HUES48 (cell line): ENCODE results near the gene PLEKHF1.

Experiments used
- H3K27ac ChIP-seq: one replicate; pipeline ENCODE4 v1.7.0; 2013; ENCODE audit warnings: low read depth, low read length, inconsistent platforms
- H3K27me3 ChIP-seq: 2 replicates; pipeline ENCODE4 v1.6.1; 2013; ENCODE audit warnings: mild to moderate bottlenecking, low read length; ENCODE audit not compliant: control insufficient read depth, insufficient read depth
- H3K36me3 ChIP-seq: 2 replicates; pipeline ENCODE4 v1.6.1; 2013; ENCODE audit warnings: low read length; ENCODE audit not compliant: control insufficient read depth, insufficient read depth
- H3K4me1 ChIP-seq: 2 replicates; pipeline ENCODE4 v1.6.1; 2013; ENCODE audit warnings: mild to moderate bottlenecking, low read length; ENCODE audit not compliant: control insufficient read depth, insufficient read depth
- H3K4me3 ChIP-seq: 2 replicates; pipeline ENCODE4 v1.5.1; 2013; ENCODE audit warnings: mild to moderate bottlenecking, low read depth, low read length
- H3K9ac ChIP-seq: 2 replicates; pipeline ENCODE4 v1.6.1; 2013; ENCODE audit warnings: mild to moderate bottlenecking, low read depth, low read length, moderate library complexity
- H3K9me3 ChIP-seq: 2 replicates; pipeline ENCODE4 v1.6.1; 2013; ENCODE audit warnings: low read length; ENCODE audit not compliant: control insufficient read depth, insufficient read depth

Gene PLEKHF1

GRCh38 chr19:29681422-29682235, 16.4 kb downstream of the PLEKHF1 start:
- H3K27ac ChIP-seq: no peak overlapping the region
- H3K36me3 ChIP-seq: no peaks in the 10 kb centered on the region
- H3K9ac ChIP-seq: no peak overlapping the region
- H3K27me3 ChIP-seq: no peaks in the 10 kb centered on the region
- H3K9me3 ChIP-seq: no peaks in the 10 kb centered on the region
- H3K4me3 ChIP-seq: no peak overlapping the region
- no peaks in the 10 kb centered on the region; the same call in 1 of the 2 replicates for H3K4me1 ChIP-seq

GRCh38 chr19:29682236-29682895, 17.1 kb downstream of the PLEKHF1 start:
- Histone ChIP-seq H3K27me3 (no peaks in the 10 kb centered on the region), H3K4me1 (no peaks in the 10 kb centered on the region; the same call in 1 of the 2 replicates), H3K36me3 (no peaks in the 10 kb centered on the region), H3K9me3 (no peaks in the 10 kb centered on the region), H3K27ac (no peak overlapping the region), H3K4me3 (no peak overlapping the region), H3K9ac (no peak overlapping the region)

GRCh38 chr19:29683009-29683408, 17.7 kb downstream of the PLEKHF1 start:
- H3K9me3 ChIP-seq: no peaks in the 10 kb centered on the region
- H3K4me3 ChIP-seq: no peak overlapping the region
- no peak overlapping the region for H3K9ac ChIP-seq
- no peaks in the 10 kb centered on the region for H3K36me3 ChIP-seq
- no peak overlapping the region for H3K27ac ChIP-seq
- H3K27me3 ChIP-seq: no peaks in the 10 kb centered on the region
- no peaks in the 10 kb centered on the region; the same call in 1 of the 2 replicates for H3K4me1 ChIP-seq

GRCh38 chr19:29685326-29685725, 20.1 kb downstream of the PLEKHF1 start:
- no peaks in the 10 kb centered on the region for H3K9me3 ChIP-seq
- no peak overlapping the region for H3K27ac ChIP-seq
- no peak overlapping the region for H3K4me3 ChIP-seq
- no peaks in the 10 kb centered on the region for H3K36me3 ChIP-seq
- no peaks in the 10 kb centered on the region; the same call in 1 of the 2 replicates for H3K4me1 ChIP-seq
- H3K27me3 ChIP-seq: no peaks in the 10 kb centered on the region
- no peak overlapping the region for H3K9ac ChIP-seq

- Histone ChIP-seq H3K9me3 (peaks cover 3% of the 10 kb centered on the region; the same call in 1 of the 2 replicates), H3K4me3 (no peak overlapping the region), H3K36me3 (no peaks in the 10 kb centered on the region), H3K27ac (no peak overlapping the region), H3K9ac (no peak overlapping the region), H3K4me1 (no peaks in the 10 kb centered on the region; the same call in 1 of the 2 replicates), H3K27me3 (no peaks in the 10 kb centered on the region)
Observed at GRCh38 chr19:29686285-29686805, 21.1 kb downstream of the PLEKHF1 start.

GRCh38 chr19:29687244-29687896, 22.1 kb downstream of the PLEKHF1 start:
- Histone ChIP-seq H3K9ac (no peak overlapping the region), H3K27ac (no peak overlapping the region), H3K36me3 (no peaks in the 10 kb centered on the region)

GRCh38 chr19:29687897-29688728, 22.9 kb downstream of the PLEKHF1 start:
- H3K4me1 ChIP-seq: no peaks in the 10 kb centered on the region; the same call in 1 of the 2 replicates
- no peaks in the 10 kb centered on the region for H3K36me3 ChIP-seq
- H3K4me3 ChIP-seq: no peak overlapping the region
- no peak overlapping the region for H3K9ac ChIP-seq
- H3K9me3 ChIP-seq: peaks cover 3% of the 10 kb centered on the region; the same call in 1 of the 2 replicates
- H3K27ac ChIP-seq: no peak overlapping the region
- no peaks in the 10 kb centered on the region for H3K27me3 ChIP-seq

More at GRCh38 chr19:29687244-29687896, 22.1 kb downstream of the PLEKHF1 start:
- Histone ChIP-seq H3K4me1 (no peaks in the 10 kb centered on the region; the same call in 1 of the 2 replicates), H3K9me3 (peaks cover 3% of the 10 kb centered on the region; the same call in 1 of the 2 replicates), H3K4me3 (no peak overlapping the region), H3K27me3 (no peaks in the 10 kb centered on the region)

GRCh38 chr19:29690842-29691241, 25.6 kb downstream of the PLEKHF1 start:
- Histone ChIP-seq H3K27me3 (no peaks in the 10 kb centered on the region), H3K4me3 (no peak overlapping the region), H3K27ac (peak overlapping the region; percentile 28), H3K9me3 (peaks cover 3% of the 10 kb centered on the region; the same call in 1 of the 2 replicates), H3K36me3 (no peaks in the 10 kb centered on the region), H3K9ac (no peak overlapping the region; the same call in 1 of the 2 replicates), H3K4me1 (no peaks in the 10 kb centered on the region)

GRCh38 chr19:29694161-29694560, 28.9 kb downstream of the PLEKHF1 start:
- Histone ChIP-seq H3K9me3 (peaks cover 3% of the 10 kb centered on the region; the same call in 1 of the 2 replicates), H3K36me3 (no peaks in the 10 kb centered on the region), H3K4me1 (no peaks in the 10 kb centered on the region), H3K27me3 (no peaks in the 10 kb centered on the region), H3K9ac (no peak overlapping the region), H3K27ac (no peak overlapping the region), H3K4me3 (no peak overlapping the region)
